Cardiac muscle cell (in vitro differentiated cells and primary cell): ENCODE measurements around the gene LRRC38. TPM values are rescaled to one million over a fixed set of nuclear protein-coding genes. Genes with fewer than 3 reads are reported as not detected.
A peak's percentile ranks its signal among the peaks of the same experiment; 100 is the strongest.
"Not testable (repeated sequence)": the region's sequence is repeated elsewhere in the genome, so short reads cannot be mapped to it uniquely, and the experiment has no call there.

Experiments used
- DNase-seq, 2 donors: peaks; one replicate each; pipeline versions ENCODE4 v3.0.0 to v3.0.0-alpha.2; 2010 to 2017; ENCODE audit warnings: low read depth in 1 of 2, low spot score in 1 of 2
- H3K27ac ChIP-seq: fragments of 200-600 bp; sonication (generic); 2 replicates; pipeline ENCODE4 v1.5.1; 2016
- H3K27me3 ChIP-seq: fragments of 200-600 bp; sonication (generic); 2 replicates; pipeline ENCODE4 v1.6.0; 2016; ENCODE audit warnings: control low read depth
- H3K36me3 ChIP-seq: fragments of 200-600 bp; sonication (generic); 2 replicates; pipeline ENCODE4 v1.5.1; 2016; ENCODE audit warnings: control low read depth
- H3K4me1 ChIP-seq: fragments of 200-600 bp; sonication (generic); 2 replicates; pipeline ENCODE4 v1.8.1; 2017; ENCODE audit warnings: low read depth, mild to moderate bottlenecking, mixed run types
- H3K4me3 ChIP-seq: fragments of 200-600 bp; sonication (generic); 2 replicates; pipeline ENCODE4 v1.5.1; 2016; ENCODE audit warnings: mild to moderate bottlenecking
- H3K9me3 ChIP-seq: fragments of 200-600 bp; sonication (generic); 2 replicates; pipeline ENCODE4 v1.5.1; 2017; ENCODE audit warnings: low read depth, mild to moderate bottlenecking, control low read depth
- CTCF ChIP-seq: IDR thresholded peaks from 2 replicates; pipeline ENCODE4 v1.5.1; 2012; ENCODE audit warnings: low read depth, mild to moderate bottlenecking, low read length
- polyA plus RNA-seq: library from polyadenylated mRNA; unstranded; fragments of >200 nt; fragmentation: Nextera tagmentation; extraction: Ambion mirVana; gene quantifications from 2 replicates; pipeline ENCODE4 v1.2.1, GENCODE V29; 2016
- total RNA-seq: library from RNA; depleted of rRNA; stranded (reverse); fragments of >200 nt; gene quantifications from 2 replicates; pipeline ENCODE4 v1.2.3, GENCODE V29; 2016

LRRC38 gene
- total and polyA plus RNA-seq, 2 experiments from 2014 or later = not detected

GRCh38 chr1:13451399-13451965 lies 62.3 kb downstream of the LRRC38 start:
- TF ChIP-seq CTCF = no peak
- Histone ChIP-seq H3K36me3 (no peaks in the 10 kb centered on the region), H3K4me3 (no peak overlapping the region), H3K27ac (no peak overlapping the region), H3K4me1 (no peaks in the 10 kb centered on the region), H3K9me3 (no peaks in the 10 kb centered on the region), H3K27me3 (no peaks in the 10 kb centered on the region)
- peak in 1 of 2 donors; percentile 63 for DNase-seq

DNA sequence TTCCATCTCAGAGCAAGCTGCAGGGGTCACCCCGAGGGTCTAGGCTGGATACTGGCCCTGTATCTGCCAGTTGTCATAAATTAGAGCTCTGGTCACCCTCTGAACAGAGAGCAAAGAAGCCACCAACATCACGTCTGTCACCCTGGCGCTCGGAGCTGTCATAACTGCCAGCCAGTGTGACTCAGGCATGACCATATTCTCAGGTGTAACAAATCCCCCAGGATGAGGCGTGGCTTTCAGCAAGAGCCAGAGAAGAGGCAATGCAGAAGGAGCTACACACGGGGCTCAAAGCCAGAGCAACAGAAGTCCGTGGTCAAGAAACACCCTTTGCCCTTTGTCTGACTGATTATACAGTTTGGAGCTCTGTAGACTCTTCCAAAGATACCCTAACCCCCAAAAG lies 63.6 kb downstream of the LRRC38 start:
- no peaks in the 10 kb centered on the region for H3K4me1 ChIP-seq
- TF ChIP-seq CTCF = no peak

GRCh38 chr1:13443335-13443979 lies 70.3 kb downstream of the LRRC38 start:
- no peak overlapping the region for H3K4me3 ChIP-seq
- H3K27ac ChIP-seq = no peak overlapping the region
- no peaks in the 10 kb centered on the region for H3K36me3 ChIP-seq
- no peak for TF ChIP-seq CTCF
- no peaks in the 10 kb centered on the region for H3K27me3 ChIP-seq
- no peaks in the 10 kb centered on the region for H3K9me3 ChIP-seq
- no peak for DNase-seq
- H3K4me1 ChIP-seq = no peaks in the 10 kb centered on the region

More for the DNA sequence above, 63.6 kb downstream of the LRRC38 start:
- no peak for DNase-seq
- Histone ChIP-seq H3K27ac (no peak overlapping the region), H3K36me3 (no peaks in the 10 kb centered on the region), H3K9me3 (no peaks in the 10 kb centered on the region), H3K27me3 (no peaks in the 10 kb centered on the region), H3K4me3 (no peak overlapping the region)

DNA sequence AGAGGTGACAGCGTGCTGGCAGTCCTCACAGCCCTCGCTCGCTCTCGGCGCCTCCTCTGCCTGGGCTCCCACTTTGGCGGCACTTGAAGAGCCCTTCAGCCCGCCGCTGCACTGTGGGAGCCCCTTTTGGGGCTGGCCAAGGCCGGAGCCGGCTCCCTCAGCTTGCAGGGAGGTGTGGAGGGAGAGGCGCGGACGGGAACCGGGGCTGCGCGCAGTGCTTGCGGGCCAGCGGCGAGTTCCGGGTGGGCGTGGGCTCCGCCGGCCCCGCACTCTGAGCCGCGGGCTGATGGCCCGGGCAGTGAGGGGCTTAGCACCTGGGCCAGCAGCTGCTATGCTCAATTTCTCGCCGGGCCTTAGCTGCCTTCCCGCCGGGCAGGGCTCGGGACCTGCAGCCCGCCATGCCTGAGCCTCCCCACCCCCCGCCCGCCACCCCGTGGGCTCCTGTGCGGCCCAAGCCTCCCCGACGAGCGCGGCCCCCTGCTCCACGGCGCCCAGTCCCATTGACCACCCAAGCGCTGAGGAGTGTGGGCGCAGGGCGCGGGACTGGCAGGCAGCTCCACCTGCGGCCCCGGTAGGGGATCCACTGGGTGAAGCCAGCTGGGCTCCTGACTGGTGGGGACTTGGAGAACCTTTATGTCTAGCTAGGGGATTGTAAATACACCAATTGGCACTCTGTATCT lies 74.6 kb downstream of the LRRC38 start:
- not testable (repeated sequence) for H3K27me3 ChIP-seq, H3K4me1 ChIP-seq, H3K36me3 ChIP-seq, H3K4me3 ChIP-seq, H3K9me3 ChIP-seq, DNase-seq, H3K27ac ChIP-seq

- Histone ChIP-seq H3K27ac (no peak overlapping the region), H3K4me3 (no peak overlapping the region), H3K4me1 (no peaks in the 10 kb centered on the region), H3K9me3 (no peaks in the 10 kb centered on the region), H3K36me3 (no peaks in the 10 kb centered on the region), H3K27me3 (no peaks in the 10 kb centered on the region)
- no peak for TF ChIP-seq CTCF
- no peak for DNase-seq
Measured at GRCh38 chr1:13435458-13435857, 78.3 kb downstream of the LRRC38 start.

DNA sequence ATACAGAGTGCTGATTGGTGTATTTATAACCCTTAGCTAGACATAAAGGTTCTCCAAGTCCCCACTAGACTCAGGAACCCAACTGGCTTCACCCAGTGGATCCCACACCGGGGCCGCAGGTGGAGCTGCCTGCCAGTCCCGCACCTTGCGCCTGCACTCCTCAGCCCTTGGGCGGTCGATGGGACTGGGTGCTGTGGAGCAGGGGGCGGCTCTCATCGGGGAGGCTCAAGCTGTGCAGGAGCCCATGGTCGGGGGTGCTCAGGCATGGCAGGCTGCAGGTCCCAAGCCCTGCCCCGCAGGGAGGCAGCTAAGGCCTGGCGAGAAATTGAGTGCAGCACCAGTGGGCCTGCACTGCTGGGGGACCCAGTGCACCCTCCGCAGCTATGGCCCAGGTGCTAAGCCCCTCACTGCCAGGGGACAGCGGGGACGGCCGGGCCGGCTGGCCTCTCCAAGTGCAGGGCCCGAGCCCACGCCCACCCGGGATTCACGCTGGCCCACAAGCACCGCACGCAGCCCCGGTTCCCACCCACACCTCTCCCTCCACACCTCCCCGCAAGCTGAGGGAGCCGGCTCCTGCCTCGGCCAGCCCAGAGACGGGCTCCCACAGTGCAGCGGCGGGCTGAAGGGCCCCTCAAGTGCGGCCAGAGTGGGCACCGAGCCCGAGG lies 80.0 kb downstream of the LRRC38 start:
- not testable (repeated sequence) for H3K9me3 ChIP-seq, H3K27me3 ChIP-seq, DNase-seq, H3K36me3 ChIP-seq, H3K27ac ChIP-seq, H3K4me1 ChIP-seq, H3K4me3 ChIP-seq
